ENCODE data around the gene PUDP.

PUDP gene

GRCh38 chrX:7163146-7163677 is 15.3 kb upstream of the PUDP start:
- no peak for TF ChIP-seq CTCF (conservative IDR thresholded peaks at IDR 0.05; ENCODE audit: low read depth, low read length)
- Histone ChIP-seq H3K27me3 (ENCODE audit: insufficient read depth, low read depth) (no peaks in the 10 kb centered on the region), H3K27ac (no peak overlapping the region), H2AFZ (ENCODE audit: low read depth) (no peak overlapping the region), H4K20me1 (ENCODE audit: insufficient read depth) (no peaks in the 10 kb centered on the region), H3K4me2 (no peak overlapping the region), H3K4me3 (IDR thresholded peaks at IDR 0.05; ENCODE audit: insufficient read depth, low read depth, low read length) (no peak overlapping the region), H3K79me2 (ENCODE audit: insufficient read depth, low read depth) (no peaks in the 10 kb centered on the region), H3K4me1 (ENCODE audit: low read depth, poor library complexity, severe bottlenecking) (no peaks in the 10 kb centered on the region), H3K9ac (no peak overlapping the region), H3K36me3 (ENCODE audit: insufficient read depth) (no peaks in the 10 kb centered on the region)

GRCh38 chrX:7159149-7159861 is 11.4 kb upstream of the PUDP start:
- H2AFZ ChIP-seq (ENCODE audit: low read depth), result no peak overlapping the region
- no peak overlapping the region for H3K27ac ChIP-seq
- no peaks in the 10 kb centered on the region for H3K79me2 ChIP-seq (ENCODE audit: insufficient read depth, low read depth)
- H3K36me3 ChIP-seq (ENCODE audit: insufficient read depth), result no peaks in the 10 kb centered on the region
- no peak overlapping the region for H3K9ac ChIP-seq
- TF ChIP-seq CTCF (conservative IDR thresholded peaks at IDR 0.05; ENCODE audit: low read depth, low read length), result no peak
- H3K4me3 ChIP-seq (IDR thresholded peaks at IDR 0.05; ENCODE audit: insufficient read depth, low read depth, low read length), result no peak overlapping the region
- H4K20me1 ChIP-seq (ENCODE audit: insufficient read depth), result no peaks in the 10 kb centered on the region
- H3K27me3 ChIP-seq (ENCODE audit: insufficient read depth, low read depth), result no peaks in the 10 kb centered on the region
- no peaks in the 10 kb centered on the region for H3K4me1 ChIP-seq (ENCODE audit: low read depth, poor library complexity, severe bottlenecking)
- no peak overlapping the region for H3K4me2 ChIP-seq

GRCh38 chrX:7158468-7158990 is 10.6 kb upstream of the PUDP start:
- Histone ChIP-seq H3K4me2 (no peak overlapping the region), H3K36me3 (ENCODE audit: insufficient read depth) (no peaks in the 10 kb centered on the region), H3K4me1 (ENCODE audit: low read depth, poor library complexity, severe bottlenecking) (no peaks in the 10 kb centered on the region), H4K20me1 (ENCODE audit: insufficient read depth) (no peaks in the 10 kb centered on the region), H3K4me3 (IDR thresholded peaks at IDR 0.05; ENCODE audit: insufficient read depth, low read depth, low read length) (no peak overlapping the region), H3K27ac (no peak overlapping the region), H3K27me3 (ENCODE audit: insufficient read depth, low read depth) (no peaks in the 10 kb centered on the region), H2AFZ (ENCODE audit: low read depth) (no peak overlapping the region), H3K79me2 (ENCODE audit: insufficient read depth, low read depth) (no peaks in the 10 kb centered on the region), H3K9ac (no peak overlapping the region)
- no peak for TF ChIP-seq CTCF (conservative IDR thresholded peaks at IDR 0.05; ENCODE audit: low read depth, low read length)

GRCh38 chrX:7156879-7157278 is 8.9 kb upstream of the PUDP start:
- no peak for TF ChIP-seq CTCF (conservative IDR thresholded peaks at IDR 0.05; ENCODE audit: low read depth, low read length)
- Histone ChIP-seq H3K79me2 (ENCODE audit: insufficient read depth, low read depth) (no peaks in the 10 kb centered on the region), H3K4me1 (ENCODE audit: low read depth, poor library complexity, severe bottlenecking) (no peaks in the 10 kb centered on the region), H3K36me3 (ENCODE audit: insufficient read depth) (no peaks in the 10 kb centered on the region), H3K9ac (no peak overlapping the region), H4K20me1 (ENCODE audit: insufficient read depth) (no peaks in the 10 kb centered on the region), H3K27ac (no peak overlapping the region), H3K4me2 (no peak overlapping the region), H3K27me3 (ENCODE audit: insufficient read depth, low read depth) (no peaks in the 10 kb centered on the region), H3K4me3 (IDR thresholded peaks at IDR 0.05; ENCODE audit: insufficient read depth, low read depth, low read length) (no peak overlapping the region), H2AFZ (ENCODE audit: low read depth) (no peak overlapping the region)

Measured in KMS-11 (cell line).